Kidney (tissue), 14 donors: ENCODE data around the gene PPP2R5B. TPM values are rescaled to one million over a fixed set of nuclear protein-coding genes. Genes with fewer than 3 reads are reported as not detected.

Experiments
- DNase-seq, 5 donors: peaks; one replicate each; pipeline ENCODE4 v3.0.0-alpha.2; 2013 to 2020
- FAIRE-seq: peaks from 2 replicates; lab custom pipeline; 2012; peaks lifted over from hg19 to GRCh38; lab: Jason Lieb, UNC
- H3K27ac ChIP-seq, 2 donors: one replicate each; pipeline ENCODE4 v1.7.0; 2013; ENCODE audit warnings: low read depth in 2 of 2, low read length in 2 of 2, inconsistent platforms in 1 of 2
- H3K27me3 ChIP-seq: one replicate; pipeline ENCODE4 v1.7.1; 2013; ENCODE audit warnings: low read length, inconsistent platforms; ENCODE audit not compliant: control insufficient read depth, insufficient read depth
- H3K36me3 ChIP-seq, 3 donors: one replicate each; pipeline versions ENCODE4 v1.7.0 to v1.7.1; 2013; ENCODE audit warnings: low read length in 3 of 3, control low read depth in 1 of 3, inconsistent platforms in 1 of 3; ENCODE audit not compliant: insufficient read depth in 3 of 3, control insufficient read depth in 2 of 3
- H3K4me1 ChIP-seq, 3 donors: one replicate each; pipeline versions ENCODE4 v1.7.0 to v1.7.1; 2013; ENCODE audit warnings: low read length in 3 of 3, inconsistent platforms in 1 of 3, low read depth in 1 of 3; ENCODE audit not compliant: control insufficient read depth in 2 of 3, insufficient read depth in 2 of 3
- H3K4me3 ChIP-seq, 3 donors: one replicate each; pipeline versions ENCODE4 v1.7.0 to v1.8.1; 2013; ENCODE audit warnings: low read length in 3 of 3, control low read depth in 1 of 3, inconsistent platforms in 1 of 3
- H3K9ac ChIP-seq, 3 donors: one replicate each; pipeline versions ENCODE4 v1.7.0 to v1.7.1; 2013; ENCODE audit warnings: low read length in 3 of 3, control low read depth in 1 of 3, inconsistent platforms in 1 of 3
- H3K9me3 ChIP-seq, 3 donors: one replicate each; pipeline versions ENCODE4 v1.7.0 to v1.7.1; 2013; ENCODE audit warnings: low read length in 3 of 3, control low read depth in 1 of 3, inconsistent platforms in 1 of 3; ENCODE audit not compliant: control insufficient read depth in 2 of 3, insufficient read depth in 1 of 3
- CTCF ChIP-seq: IDR thresholded peaks from 3 replicates; pipeline ENCODE4 v1.5.1; 2012; ENCODE audit warnings: mild to moderate bottlenecking, moderate library complexity, borderline replicate concordance; ENCODE audit not compliant: insufficient read depth; ENCODE audit errors: extremely low read depth
- intact Hi-C: fragments of 100-400 bp; cut with DNase I; formaldehyde crosslinking; loops from one replicate; pipeline ENCODE4 v1.11.1; 2022
- polyA plus RNA-seq: library from polyadenylated mRNA; stranded (reverse); fragments of 350-450 nt; fragmentation: Illumina TruSeq; extraction: RNeasy Lipid Tissue Mini Kit (QIAGEN cat#74804); gene quantifications from one replicate; pipeline ENCODE4 v1.2.3, GENCODE V29; 2014; ENCODE audit warnings: low read depth, low replicate concordance; ENCODE audit not compliant: insufficient read depth
- total RNA-seq: library from RNA; stranded (reverse); fragmentation: NEBNext Ultra II Directional; extraction: Animal tissue kit (Norgen Biotek cat#: 25700); gene quantifications from one replicate; pipeline ENCODE4 v1.2.1, GENCODE V29; 2021
- donor health status: control.
- donor health status: control.
- donor health status: control.
- donor health status: control.
- donor health status: control.
- donor health status: DM: yes; HTN: yes; CAD: no.
- donor health status: Normal renal cell carcinoma (clear cell type).

PPP2R5B gene
- total and polyA plus RNA-seq, 2 donors from 2014 or later = 16.8 to 21.2 TPM

DNA sequence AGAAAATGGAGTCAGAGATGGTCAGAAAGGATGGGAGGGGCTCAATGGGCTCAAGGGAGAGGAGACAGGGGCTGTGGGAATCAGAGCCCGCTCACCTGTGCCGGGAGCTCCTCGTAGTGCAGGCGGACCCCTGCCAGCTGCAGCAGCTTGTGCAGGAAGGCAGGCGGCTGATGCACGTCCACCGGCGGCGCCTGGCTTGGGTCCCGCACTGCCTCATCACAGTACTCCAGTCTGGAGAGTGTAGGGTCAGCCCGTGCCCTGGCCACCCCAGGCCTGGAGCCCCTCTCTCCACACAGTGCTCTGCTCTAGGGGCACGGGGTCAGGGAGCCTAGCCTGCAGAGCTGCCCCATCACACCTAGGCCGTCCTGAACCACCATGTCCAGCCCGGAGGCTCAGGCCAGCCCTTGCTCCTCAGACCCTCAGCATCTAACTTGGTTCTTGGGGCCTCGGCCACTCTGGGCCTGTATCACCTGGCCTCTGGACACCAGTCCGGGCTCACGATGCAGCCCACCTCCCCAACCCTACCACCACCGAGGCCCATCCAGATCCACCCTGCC lies 11.2 kb upstream of the PPP2R5B start:
- no peak for TF ChIP-seq CTCF
- no peaks in the 10 kb centered on the region for H3K9me3 ChIP-seq
- no peak overlapping the region for H3K27ac ChIP-seq
- H3K9ac ChIP-seq = no peak overlapping the region
- no peak overlapping the region for H3K4me3 ChIP-seq
- H3K4me1 ChIP-seq = peaks cover 0 to 15% (median 4%) of the 10 kb centered on the region in 3 donors
- no peak for FAIRE-seq
- H3K36me3 ChIP-seq = peaks cover 0 to 38% (median 13%) of the 10 kb centered on the region in 3 donors
- no peaks in the 10 kb centered on the region for H3K27me3 ChIP-seq
- intact Hi-C loops = no loop called here
- DNase-seq = no peak

GRCh38 chr11:64914123-64914522 lies 10.4 kb upstream of the PPP2R5B start:
- H3K9ac ChIP-seq = no peak overlapping the region
- H3K4me3 ChIP-seq = no peak overlapping the region
- TF ChIP-seq CTCF = no peak
- intact Hi-C loops = no loop called here
- H3K27me3 ChIP-seq = no peaks in the 10 kb centered on the region
- H3K4me1 ChIP-seq = peaks cover 0 to 16% (median 4%) of the 10 kb centered on the region in 3 donors
- H3K27ac ChIP-seq = no peak overlapping the region
- H3K36me3 ChIP-seq = peaks cover 0 to 30% (median 13%) of the 10 kb centered on the region in 3 donors
- no peaks in the 10 kb centered on the region for H3K9me3 ChIP-seq
- FAIRE-seq (no peak), DNase-seq (no peak)

DNA sequence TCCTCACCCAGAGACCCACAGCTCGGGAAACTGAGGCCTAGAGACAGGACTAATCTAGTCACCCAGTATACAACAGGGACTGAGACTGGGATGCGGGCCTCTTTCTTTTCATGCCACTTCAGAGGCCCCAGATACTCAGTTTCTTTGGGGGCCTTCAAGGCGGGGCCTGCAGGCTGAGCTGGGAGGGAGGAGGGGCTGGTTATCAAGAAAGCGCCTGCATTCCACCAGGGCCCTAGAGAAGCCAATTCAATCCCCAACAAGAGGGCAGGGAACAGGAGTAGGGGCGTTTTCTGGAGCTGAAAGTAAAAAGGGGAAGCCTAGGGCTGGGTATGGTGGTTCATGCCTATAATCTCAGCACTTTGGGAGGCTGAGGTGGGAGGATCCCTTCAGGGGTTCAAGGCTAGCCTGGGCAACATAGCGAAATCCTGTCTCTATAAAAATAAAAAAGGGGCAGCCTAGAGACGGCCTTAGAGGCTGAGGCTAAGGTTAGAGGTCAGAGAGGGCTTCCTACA lies 9.1 kb upstream of the PPP2R5B start:
- Histone ChIP-seq H3K4me3 (peak overlapping the region in 1 of 3 donors; percentile 99), H3K27ac (no peak overlapping the region), H3K27me3 (no peaks in the 10 kb centered on the region), H3K9me3 (no peaks in the 10 kb centered on the region), H3K9ac (peak overlapping the region in 1 of 3 donors; percentile 96), H3K36me3 (peaks cover 0 to 22% (median 11%) of the 10 kb centered on the region in 3 donors), H3K4me1 (peaks cover 0 to 16% (median 4%) of the 10 kb centered on the region in 3 donors)
- intact Hi-C loops = no loop called here
- no peak for FAIRE-seq
- no peak for TF ChIP-seq CTCF
- no peak for DNase-seq
